ENCODE data around the gene PHACTR3. TPM values are rescaled to one million over a fixed set of nuclear protein-coding genes. Genes with fewer than 3 reads are reported as not detected.

Gene PHACTR3
- total RNA-seq, 1 experiment from 2014 or later = not detected

GRCh38 chr20:59567585-59568508 lies 36.5 kb upstream of the PHACTR3 start:
- Histone ChIP-seq H3T11ph (ENCODE audit: low read length) (no peak overlapping the region), H4K5ac (ENCODE audit: insufficient read length, low read depth, low read length) (no peak overlapping the region), H3K27ac (ENCODE audit: insufficient read length, low read depth, low read length) (no peak overlapping the region), H3K9me3 (ENCODE audit: control insufficient read depth, low read depth, low read length) (no peaks in the 10 kb centered on the region), H3K79me1 (ENCODE audit: insufficient read depth, low read depth, low read length, poor library complexity, severe bottlenecking) (no peaks in the 10 kb centered on the region), H3K4me2 (ENCODE audit: insufficient read depth, insufficient read length, low read length) (no peak overlapping the region), H3K9ac (ENCODE audit: extremely low read depth, insufficient read length, low read length) (no peak overlapping the region), H2BK120ac (ENCODE audit: low read depth, low read length, poor library complexity, severe bottlenecking) (no peak overlapping the region), H4K91ac (ENCODE audit: insufficient read length, low read depth, low read length) (no peak overlapping the region), H3K56ac (ENCODE audit: insufficient read length, low read depth, low read length) (no peak overlapping the region), H2BK12ac (ENCODE audit: insufficient read length, low read depth, low read length) (no peak overlapping the region), H2AK5ac (ENCODE audit: insufficient read length, low read length) (no peak overlapping the region), H2AFZ (ENCODE audit: low read length) (no peak overlapping the region), H4K8ac (replicated peaks; ENCODE audit: insufficient read length, low read depth, low read length) (no peak overlapping the region), H3K18ac (ENCODE audit: insufficient read length, low read depth, low read length) (no peak overlapping the region), H3K23me2 (ENCODE audit: insufficient read length, low read depth, low read length, poor library complexity, severe bottlenecking) (peaks cover 5% of the 10 kb centered on the region), H2BK20ac (ENCODE audit: low read depth, low read length, poor library complexity, severe bottlenecking) (no peak overlapping the region), H3K4me1 (ENCODE audit: insufficient read depth, low read length) (no peaks in the 10 kb centered on the region), H3K23ac (ENCODE audit: insufficient read length, low read depth, low read length) (no peak overlapping the region), H3K14ac (ENCODE audit: insufficient read depth, low read length) (no peak overlapping the region), H2BK5ac (ENCODE audit: insufficient read length, low read length) (no peak overlapping the region), H2BK15ac (ENCODE audit: low read depth, low read length) (no peak overlapping the region), H3K79me2 (ENCODE audit: insufficient read depth, low read length) (no peaks in the 10 kb centered on the region), H4K20me1 (ENCODE audit: control insufficient read depth, insufficient read depth, insufficient read length) (no peaks in the 10 kb centered on the region), H3K4ac (ENCODE audit: low read depth, low read length) (no peak overlapping the region), H3K27me3 (ENCODE audit: insufficient read depth, low read length) (peaks cover 2% of the 10 kb centered on the region; the same call in 1 of the 2 replicates)
- TF ChIP-seq, protein P1, sequence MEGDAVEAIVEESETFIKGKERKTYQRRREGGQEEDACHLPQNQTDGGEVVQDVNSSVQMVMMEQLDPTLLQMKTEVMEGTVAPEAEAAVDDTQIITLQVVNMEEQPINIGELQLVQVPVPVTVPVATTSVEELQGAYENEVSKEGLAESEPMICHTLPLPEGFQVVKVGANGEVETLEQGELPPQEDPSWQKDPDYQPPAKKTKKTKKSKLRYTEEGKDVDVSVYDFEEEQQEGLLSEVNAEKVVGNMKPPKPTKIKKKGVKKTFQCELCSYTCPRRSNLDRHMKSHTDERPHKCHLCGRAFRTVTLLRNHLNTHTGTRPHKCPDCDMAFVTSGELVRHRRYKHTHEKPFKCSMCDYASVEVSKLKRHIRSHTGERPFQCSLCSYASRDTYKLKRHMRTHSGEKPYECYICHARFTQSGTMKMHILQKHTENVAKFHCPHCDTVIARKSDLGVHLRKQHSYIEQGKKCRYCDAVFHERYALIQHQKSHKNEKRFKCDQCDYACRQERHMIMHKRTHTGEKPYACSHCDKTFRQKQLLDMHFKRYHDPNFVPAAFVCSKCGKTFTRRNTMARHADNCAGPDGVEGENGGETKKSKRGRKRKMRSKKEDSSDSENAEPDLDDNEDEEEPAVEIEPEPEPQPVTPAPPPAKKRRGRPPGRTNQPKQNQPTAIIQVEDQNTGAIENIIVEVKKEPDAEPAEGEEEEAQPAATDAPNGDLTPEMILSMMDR (conservative IDR thresholded peaks at IDR 0.05) = no peak
- H3K27ac Mint-ChIP-seq = peak overlapping the region in 1 of 3 experiments; percentile 20; a peak in 1 of 7 replicates
- H3K27me3 Mint-ChIP-seq (ENCODE audit: low read depth) = peaks cover 47% of the 10 kb centered on the region
- DNase-seq = no peak
- H3K36me3 Mint-ChIP-seq (ENCODE audit: insufficient read depth in 1 of 3, low read depth in 3 of 3) = no peaks in the 10 kb centered on the region
- WGBS (ENCODE audit: extremely low coverage, insufficient read length, low lambda C conversion rate) = 100% methylated on average over 1 of the region's 19 CpGs
- peaks cover 4 to 5% of the 10 kb centered on the region in 2 experiments for H3K4me1 Mint-ChIP-seq
- H3K4me3 Mint-ChIP-seq = no peak overlapping the region
- peaks cover 0 to 18% of the 10 kb centered on the region in 2 experiments; a peak in 2 of 5 replicates for H3K9me3 Mint-ChIP-seq

Data from H9 (cell line).